ENCODE data around the gene DDX5. TPM values are rescaled to one million over a fixed set of nuclear protein-coding genes. Genes with fewer than 3 reads are reported as not detected.

Gene DDX5
- total and polyA plus RNA-seq, 2 of the 13 experiments (the other 11 are each of a cell fraction or from before 2014, with no cell fraction given) = 503 to 684 TPM

DNA sequence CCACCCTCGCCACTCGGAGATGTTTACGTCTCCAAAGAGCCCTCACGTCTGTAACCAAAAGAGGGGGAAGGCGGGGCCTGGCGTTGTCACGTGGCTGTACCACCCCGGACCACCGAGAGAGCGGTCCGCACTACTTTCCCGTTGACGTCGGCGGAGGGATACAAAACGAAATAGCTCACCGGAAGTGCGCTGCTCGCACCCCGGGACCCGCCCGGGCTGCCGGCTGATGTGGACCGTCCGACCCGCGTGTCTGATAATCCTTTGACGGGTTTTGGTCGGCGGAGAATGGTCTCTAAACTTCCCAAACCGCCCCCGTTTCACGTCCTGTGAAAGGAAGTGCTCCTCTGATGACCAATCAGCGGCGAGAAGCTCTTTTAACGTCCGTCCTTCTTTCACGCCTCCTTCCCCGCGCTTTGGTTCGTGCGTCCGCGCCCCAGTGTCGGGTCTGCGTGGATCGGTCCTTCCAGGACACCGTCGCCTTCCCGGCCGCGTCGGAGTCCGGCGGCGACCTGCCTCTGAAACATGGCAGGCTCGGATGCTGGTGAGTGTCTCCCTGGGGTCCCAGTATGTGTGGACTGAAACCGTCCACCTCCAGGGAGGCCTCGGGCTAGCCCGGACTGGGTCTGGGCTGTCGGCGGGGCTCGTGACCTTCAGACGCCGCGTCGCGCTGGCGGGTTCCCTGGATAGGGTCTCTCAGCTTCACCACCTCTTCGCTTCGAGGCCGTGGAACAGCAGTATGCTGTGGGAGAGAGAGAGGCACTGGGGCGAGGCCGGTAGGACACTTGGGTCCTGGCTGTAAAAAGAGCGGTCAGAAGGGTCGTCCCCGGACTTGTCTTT, 705 bp upstream of the DDX5 start, which contains the start of gene CEP95 (continued):
- TF ChIP-seq, protein P1, sequence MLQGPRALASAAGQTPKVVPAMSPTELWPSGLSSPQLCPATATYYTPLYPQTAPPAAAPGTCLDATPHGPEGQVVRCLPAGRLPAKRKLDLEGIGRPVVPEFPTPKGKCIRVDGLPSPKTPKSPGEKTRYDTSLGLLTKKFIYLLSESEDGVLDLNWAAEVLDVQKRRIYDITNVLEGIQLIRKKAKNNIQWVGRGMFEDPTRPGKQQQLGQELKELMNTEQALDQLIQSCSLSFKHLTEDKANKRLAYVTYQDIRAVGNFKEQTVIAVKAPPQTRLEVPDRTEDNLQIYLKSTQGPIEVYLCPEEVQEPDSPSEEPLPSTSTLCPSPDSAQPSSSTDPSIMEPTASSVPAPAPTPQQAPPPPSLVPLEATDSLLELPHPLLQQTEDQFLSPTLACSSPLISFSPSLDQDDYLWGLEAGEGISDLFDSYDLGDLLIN (CRISPR knock-in tag; IDR thresholded peaks at IDR 0.05; ENCODE audit: borderline replicate concordance) = peak; percentile 85; the same call in 1 of the 2 replicates
- TF ChIP-seq, protein P2, sequence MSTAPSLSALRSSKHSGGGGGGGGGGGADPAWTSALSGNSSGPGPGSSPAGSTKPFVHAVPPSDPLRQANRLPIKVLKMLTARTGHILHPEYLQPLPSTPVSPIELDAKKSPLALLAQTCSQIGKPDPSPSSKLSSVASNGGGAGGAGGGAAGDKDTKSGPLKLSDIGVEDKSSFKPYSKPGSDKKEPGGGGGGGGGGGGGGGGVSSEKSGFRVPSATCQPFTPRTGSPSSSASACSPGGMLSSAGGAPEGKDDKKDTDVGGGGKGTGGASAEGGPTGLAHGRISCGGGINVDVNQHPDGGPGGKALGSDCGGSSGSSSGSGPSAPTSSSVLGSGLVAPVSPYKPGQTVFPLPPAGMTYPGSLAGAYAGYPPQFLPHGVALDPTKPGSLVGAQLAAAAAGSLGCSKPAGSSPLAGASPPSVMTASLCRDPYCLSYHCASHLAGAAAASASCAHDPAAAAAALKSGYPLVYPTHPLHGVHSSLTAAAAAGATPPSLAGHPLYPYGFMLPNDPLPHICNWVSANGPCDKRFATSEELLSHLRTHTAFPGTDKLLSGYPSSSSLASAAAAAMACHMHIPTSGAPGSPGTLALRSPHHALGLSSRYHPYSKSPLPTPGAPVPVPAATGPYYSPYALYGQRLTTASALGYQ (CRISPR knock-in tag; IDR thresholded peaks at IDR 0.05) = peak; percentile 71
- TF ChIP-seq PRPF4 (IDR thresholded peaks at IDR 0.05; ENCODE audit: low read depth, low read length, poor library complexity, severe bottlenecking) (no peak), ZNF335 (CRISPR knock-in tag; IDR thresholded peaks at IDR 0.05) (no peak), TBX2 (CRISPR knock-in tag; IDR thresholded peaks at IDR 0.05; ENCODE audit: borderline replicate concordance) (peak; percentile 93), ZNF260 (CRISPR knock-in tag; IDR thresholded peaks at IDR 0.05; ENCODE audit: borderline replicate concordance, low read depth) (no peak), ZKSCAN5 (CRISPR knock-in tag; IDR thresholded peaks at IDR 0.05) (no peak)

All from HepG2 (cell line).